ENCODE data around the gene FHIP1B. TPM values are rescaled to one million over a fixed set of nuclear protein-coding genes. Genes with fewer than 3 reads are reported as not detected.
"Not testable (repeated sequence)": the region's sequence is repeated elsewhere in the genome, so short reads cannot be mapped to it uniquely, and the experiment has no call there.

FHIP1B gene
- total RNA-seq, 2 donors from 2014 or later = 16.9 to 25.4 TPM

DNA sequence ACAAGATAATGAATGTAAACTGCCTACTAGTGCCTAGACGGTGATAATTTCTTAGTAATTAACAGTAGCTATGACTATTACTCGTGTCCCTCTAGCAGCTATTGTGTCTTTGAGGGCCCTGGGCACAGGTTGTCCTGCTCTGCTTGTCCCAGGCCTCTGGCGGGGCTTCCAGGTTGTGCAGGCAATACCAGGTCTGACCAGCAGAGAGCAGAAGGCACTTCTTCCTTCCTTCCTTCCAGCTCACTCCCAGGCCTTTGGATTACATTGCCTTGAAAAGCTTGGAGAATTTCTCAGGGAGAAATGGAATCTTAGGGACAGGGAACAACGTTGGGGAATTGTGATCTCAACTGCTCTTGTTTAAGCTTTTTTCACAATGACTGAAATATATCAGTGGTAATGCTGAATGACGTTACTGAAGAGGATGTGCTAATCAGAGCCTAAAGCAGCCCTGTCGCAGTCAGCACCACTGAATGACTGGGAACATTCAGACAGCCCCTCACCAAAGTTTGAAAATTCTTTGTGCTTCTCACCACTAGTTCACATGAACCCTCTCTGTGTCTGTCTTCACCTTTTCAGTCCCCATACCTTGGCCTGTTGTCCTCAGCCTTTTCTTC, 16.8 kb upstream of the FHIP1B start:
- Mint-ChIP-seq H3K4me3 (no peak overlapping the region), H3K27ac (no peak overlapping the region), H3K9me3 (no peaks in the 10 kb centered on the region), H3K36me3 (ENCODE audit: low read depth) (no peaks in the 10 kb centered on the region), H3K27me3 (no peaks in the 10 kb centered on the region), H3K4me1 (no peaks in the 10 kb centered on the region)
- peak; percentile 75 for ATAC-seq (replicated peaks)

DNA sequence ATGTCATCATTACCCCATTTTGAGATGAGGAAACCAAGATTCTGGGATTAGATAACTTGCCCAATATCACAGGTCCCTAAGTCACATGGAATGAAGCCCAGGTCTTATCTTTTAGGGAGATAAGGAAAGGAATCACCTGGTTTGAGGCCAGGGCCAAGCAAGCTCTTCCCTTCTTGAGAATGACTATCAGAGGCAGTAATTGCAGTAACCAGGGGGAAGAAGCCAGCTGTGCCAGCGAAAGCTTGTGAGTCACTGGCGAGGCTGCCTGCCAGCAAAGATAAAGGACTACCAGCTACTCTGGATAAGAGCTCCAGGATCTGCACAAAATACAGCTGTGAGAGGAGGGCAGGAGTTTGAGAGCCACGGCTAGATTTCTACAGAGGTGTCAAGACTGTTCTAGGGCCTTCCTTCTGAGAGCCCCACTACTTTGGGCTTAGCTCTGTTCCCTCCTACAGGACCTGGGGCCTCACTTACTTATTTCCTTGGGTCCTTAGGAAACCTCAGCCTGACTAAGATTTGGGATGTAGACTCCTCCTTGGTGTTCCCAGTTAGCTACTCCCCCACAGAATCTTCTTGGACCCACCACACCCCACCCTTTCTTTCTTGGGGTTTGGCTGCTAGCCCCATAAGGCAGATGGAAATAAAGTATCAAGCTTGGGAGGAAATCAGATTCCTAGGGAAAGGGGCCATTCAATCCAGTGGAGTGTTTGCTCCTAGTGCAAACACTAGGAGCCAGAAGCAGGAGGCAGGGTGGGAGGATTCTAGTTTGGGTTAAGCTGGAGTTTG, 15.5 kb upstream of the FHIP1B start:
- Mint-ChIP-seq H3K9me3 (no peaks in the 10 kb centered on the region), H3K4me3 (no peak overlapping the region), H3K27ac (no peak overlapping the region), H3K27me3 (no peaks in the 10 kb centered on the region), H3K4me1 (no peaks in the 10 kb centered on the region), H3K36me3 (ENCODE audit: low read depth) (no peaks in the 10 kb centered on the region)
- no peak for ATAC-seq (replicated peaks)

DNA sequence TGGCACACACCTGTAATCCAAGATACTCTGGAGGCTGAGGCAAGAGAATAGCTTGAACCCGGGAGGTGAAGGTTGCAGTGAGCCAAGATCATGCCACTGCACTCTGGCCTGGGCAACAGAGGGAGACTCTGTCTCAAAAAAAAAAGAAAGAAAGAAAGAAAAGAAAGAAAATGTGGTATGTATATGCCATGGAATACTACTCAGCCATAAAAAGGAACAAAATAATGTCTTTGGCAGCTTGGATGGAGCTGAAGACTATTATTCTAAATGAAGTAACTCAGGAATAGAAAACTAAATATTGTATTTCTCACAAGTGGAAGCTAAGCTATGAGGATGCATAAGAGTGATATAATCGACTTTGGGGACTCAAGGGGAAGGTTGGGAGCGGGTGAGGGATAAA, 14.5 kb upstream of the FHIP1B start:
- H3K9me3 Mint-ChIP-seq; H3K4me1 Mint-ChIP-seq; H3K27me3 Mint-ChIP-seq; H3K27ac Mint-ChIP-seq; ATAC-seq (replicated peaks); H3K36me3 Mint-ChIP-seq (ENCODE audit: low read depth); H3K4me3 Mint-ChIP-seq: not testable (repeated sequence)

DNA sequence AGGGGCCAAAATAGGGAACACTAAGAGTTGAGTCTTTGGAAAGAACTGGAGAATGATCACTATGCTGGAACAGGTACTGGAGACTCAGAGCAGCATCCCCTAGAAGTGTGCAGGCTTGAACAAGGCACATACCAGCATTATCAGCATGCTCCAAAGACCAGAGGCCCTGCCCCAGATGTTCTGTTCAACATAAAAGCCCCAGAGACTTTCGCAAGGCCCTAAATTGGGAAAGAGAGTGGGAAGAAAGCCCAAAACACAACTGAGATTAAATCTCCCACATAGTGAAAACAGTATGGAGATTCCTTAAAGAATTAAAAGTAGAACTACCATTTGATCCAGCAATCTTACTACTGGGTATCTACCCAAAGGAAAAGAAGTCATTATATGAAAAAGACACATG, 13.8 kb upstream of the FHIP1B start:
- H3K27me3 Mint-ChIP-seq = peaks cover 3% of the 10 kb centered on the region
- ATAC-seq (replicated peaks) = no peak
- no peaks in the 10 kb centered on the region for H3K36me3 Mint-ChIP-seq (ENCODE audit: low read depth)
- H3K4me3 Mint-ChIP-seq = no peak overlapping the region
- H3K4me1 Mint-ChIP-seq = no peaks in the 10 kb centered on the region
- H3K9me3 Mint-ChIP-seq = no peaks in the 10 kb centered on the region
- no peak overlapping the region for H3K27ac Mint-ChIP-seq

DNA sequence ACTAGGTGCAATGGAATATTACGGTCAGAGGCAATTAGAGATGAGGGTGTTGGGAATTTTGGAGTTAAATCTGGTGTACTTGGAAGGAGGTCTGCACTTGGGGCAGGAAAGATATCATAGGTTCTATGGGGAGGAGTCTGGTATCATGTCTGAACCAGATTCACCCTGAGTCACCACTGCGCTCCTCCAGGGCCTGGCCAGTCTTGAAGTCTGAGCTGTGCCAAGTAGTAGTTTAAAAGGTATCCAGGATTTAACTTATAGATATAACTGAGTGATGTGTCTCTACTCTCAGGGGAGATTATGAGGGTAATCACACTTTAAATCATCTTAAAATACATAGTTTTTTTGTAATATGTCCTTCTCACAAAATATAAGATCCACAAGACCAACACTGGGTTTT, 11.1 kb upstream of the FHIP1B start:
- no peak for ATAC-seq (replicated peaks)
- Mint-ChIP-seq H3K27me3 (peaks cover 11% of the 10 kb centered on the region), H3K36me3 (ENCODE audit: low read depth) (no peaks in the 10 kb centered on the region), H3K4me1 (no peaks in the 10 kb centered on the region), H3K4me3 (no peak overlapping the region), H3K9me3 (no peaks in the 10 kb centered on the region), H3K27ac (no peak overlapping the region)

DNA sequence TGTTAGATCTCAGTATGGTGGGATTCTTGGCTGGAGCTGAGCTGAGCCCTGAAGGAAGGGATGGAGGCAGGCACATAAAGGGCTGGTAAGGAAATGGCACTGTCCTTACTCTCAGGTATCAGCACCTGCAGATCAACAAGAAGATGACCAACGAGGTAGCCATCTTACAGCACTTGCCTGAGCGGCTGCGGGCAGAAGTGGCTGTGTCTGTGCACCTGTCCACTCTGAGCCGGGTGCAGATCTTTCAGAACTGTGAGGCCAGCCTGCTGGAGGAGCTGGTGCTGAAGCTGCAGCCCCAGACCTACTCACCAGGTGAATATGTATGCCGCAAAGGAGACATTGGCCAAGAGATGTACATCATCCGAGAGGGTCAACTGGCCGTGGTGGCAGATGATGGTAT, 6.9 kb upstream of the FHIP1B start:
- H3K9me3 Mint-ChIP-seq = no peaks in the 10 kb centered on the region
- H3K27me3 Mint-ChIP-seq = peaks cover 11% of the 10 kb centered on the region
- H3K36me3 Mint-ChIP-seq (ENCODE audit: low read depth) = no peaks in the 10 kb centered on the region
- H3K4me1 Mint-ChIP-seq = no peaks in the 10 kb centered on the region
- no peak for ATAC-seq (replicated peaks)
- H3K27ac Mint-ChIP-seq = no peak overlapping the region
- no peak overlapping the region for H3K4me3 Mint-ChIP-seq

DNA sequence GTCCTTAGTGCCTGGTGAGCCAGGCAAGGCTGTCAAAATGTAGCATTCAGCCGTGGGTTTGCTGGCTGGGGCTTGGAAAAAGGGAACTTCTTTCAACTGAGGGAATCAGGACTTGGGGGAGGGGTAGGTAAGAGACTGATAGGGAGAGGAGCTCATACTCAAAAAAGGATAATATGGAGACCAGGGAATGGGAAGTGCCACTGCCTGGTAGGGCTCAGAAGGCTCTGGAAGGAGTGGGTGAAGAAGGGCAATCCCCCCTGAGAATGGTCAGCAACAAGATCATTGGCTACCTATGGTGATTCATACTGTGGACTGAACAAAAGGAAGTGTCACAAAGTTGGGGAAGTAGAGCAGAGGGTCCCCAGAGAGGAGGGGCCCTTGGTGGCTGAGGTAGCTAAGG, 6.3 kb upstream of the FHIP1B start:
- Mint-ChIP-seq H3K27me3 (peaks cover 11% of the 10 kb centered on the region), H3K4me1 (no peaks in the 10 kb centered on the region), H3K4me3 (no peak overlapping the region), H3K36me3 (ENCODE audit: low read depth) (no peaks in the 10 kb centered on the region), H3K9me3 (no peaks in the 10 kb centered on the region), H3K27ac (no peak overlapping the region)
- ATAC-seq (replicated peaks) = no peak

DNA sequence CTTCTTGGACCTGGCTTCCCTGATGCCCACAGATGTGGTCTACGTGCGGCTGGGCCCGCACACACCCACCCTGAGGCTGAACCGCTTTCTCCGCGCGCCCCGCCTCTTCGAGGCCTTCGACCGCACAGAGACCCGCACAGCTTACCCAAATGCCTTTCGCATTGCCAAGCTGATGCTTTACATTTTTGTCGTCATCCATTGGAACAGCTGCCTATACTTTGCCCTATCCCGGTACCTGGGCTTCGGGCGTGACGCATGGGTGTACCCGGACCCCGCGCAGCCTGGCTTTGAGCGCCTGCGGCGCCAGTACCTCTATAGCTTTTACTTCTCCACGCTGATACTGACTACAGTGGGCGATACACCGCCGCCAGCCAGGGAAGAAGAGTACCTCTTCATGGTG, 5.7 kb upstream of the FHIP1B start:
- no peaks in the 10 kb centered on the region for H3K36me3 Mint-ChIP-seq (ENCODE audit: low read depth)
- no peak overlapping the region for H3K4me3 Mint-ChIP-seq
- ATAC-seq (replicated peaks) = no peak
- peaks cover 11% of the 10 kb centered on the region for H3K27me3 Mint-ChIP-seq
- peaks cover 3% of the 10 kb centered on the region for H3K4me1 Mint-ChIP-seq
- no peaks in the 10 kb centered on the region for H3K9me3 Mint-ChIP-seq
- no peak overlapping the region for H3K27ac Mint-ChIP-seq

DNA sequence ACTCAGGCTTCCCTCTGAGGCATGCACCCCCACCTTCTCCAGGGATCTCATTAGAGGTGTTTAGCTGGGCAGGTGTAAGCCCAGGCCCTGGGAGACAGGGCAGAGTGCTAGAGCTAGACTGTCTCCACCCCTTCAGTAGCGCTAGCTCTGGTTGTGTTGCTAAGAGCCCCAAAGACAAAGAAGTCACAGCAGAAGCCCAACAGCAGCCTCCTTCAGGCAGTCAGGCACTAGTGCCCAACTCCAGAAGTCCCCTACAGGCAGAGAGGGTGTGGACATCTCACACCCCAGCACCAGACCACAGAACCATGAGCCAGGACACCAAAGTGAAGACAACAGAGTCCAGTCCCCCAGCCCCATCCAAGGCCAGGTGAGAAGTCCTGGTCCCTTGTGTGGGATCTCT, 4.5 kb upstream of the FHIP1B start, which contains the start of gene CNGA4:
TSS of gene CNGA4 (plus strand) at position 188 of the 400 bp plus-strand sequence. CDS start at position 306, 118 bp downstream.
- H3K4me3 Mint-ChIP-seq = no peak within 1 kb of the TSS
- H3K27me3 Mint-ChIP-seq = peaks cover 7% of the 10 kb centered on the region
- no peaks in the 10 kb centered on the region for H3K36me3 Mint-ChIP-seq (ENCODE audit: low read depth)
- peaks cover 7% of the 10 kb centered on the region for H3K4me1 Mint-ChIP-seq
- no peak within 1 kb of the TSS for H3K27ac Mint-ChIP-seq
- H3K9me3 Mint-ChIP-seq = no peaks in the 10 kb centered on the region
- ATAC-seq (replicated peaks) = no peak

DNA sequence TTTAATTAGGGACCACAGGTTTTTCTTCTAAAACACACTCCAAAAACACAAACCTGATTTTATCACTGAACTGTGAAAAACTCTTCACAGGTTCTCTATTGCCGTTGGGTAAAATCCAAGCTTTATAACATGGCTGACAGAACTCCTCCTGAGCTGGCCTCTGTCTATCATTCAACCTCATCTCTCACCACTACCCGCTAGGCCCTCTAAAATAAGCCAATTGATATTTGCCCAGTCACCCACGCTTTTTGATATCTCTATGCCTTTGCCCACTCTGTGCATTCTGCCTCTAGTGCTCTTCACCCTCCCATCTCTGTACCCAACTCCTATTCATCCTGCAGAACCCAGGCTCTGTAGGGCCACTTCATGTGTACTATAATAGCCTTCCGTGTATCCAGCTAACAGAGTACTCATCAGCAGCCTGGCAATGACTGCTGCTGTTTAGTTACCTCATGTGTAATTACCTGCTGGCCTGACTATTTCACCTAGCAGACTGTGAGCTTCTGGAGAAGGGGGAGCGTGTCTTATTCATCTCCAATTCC, 3.4 kb upstream of the FHIP1B start:
- no peak overlapping the region for H3K27ac Mint-ChIP-seq
- H3K36me3 Mint-ChIP-seq (ENCODE audit: low read depth) = no peaks in the 10 kb centered on the region
- H3K4me1 Mint-ChIP-seq = peaks cover 13% of the 10 kb centered on the region
- H3K9me3 Mint-ChIP-seq = no peaks in the 10 kb centered on the region
- no peak for ATAC-seq (replicated peaks)
- H3K4me3 Mint-ChIP-seq = no peak overlapping the region
- peaks cover 5% of the 10 kb centered on the region for H3K27me3 Mint-ChIP-seq

DNA sequence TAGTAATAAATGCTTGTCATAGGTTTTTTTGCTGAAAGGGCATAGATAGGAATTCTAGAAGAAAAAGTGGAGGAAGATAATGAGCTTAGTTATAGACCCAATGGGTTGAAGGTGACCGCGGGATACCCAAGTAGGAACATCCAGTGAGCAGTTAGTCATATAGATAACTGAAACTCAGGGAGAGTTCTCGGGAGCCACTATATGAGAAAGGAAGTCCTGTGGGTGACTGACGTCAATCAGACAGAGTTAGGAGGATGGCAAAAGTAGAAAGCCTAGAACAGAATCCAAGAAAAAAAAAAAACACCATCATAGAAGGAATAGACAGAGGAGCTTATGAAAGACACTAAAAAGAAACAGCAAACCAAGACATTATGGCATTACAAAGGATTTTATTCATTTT, 2.8 kb upstream of the FHIP1B start:
- no peak overlapping the region for H3K27ac Mint-ChIP-seq
- ATAC-seq (replicated peaks) = no peak
- H3K27me3 Mint-ChIP-seq = peaks cover 3% of the 10 kb centered on the region
- peaks cover 14% of the 10 kb centered on the region for H3K4me1 Mint-ChIP-seq
- no peaks in the 10 kb centered on the region for H3K36me3 Mint-ChIP-seq (ENCODE audit: low read depth)
- no peak overlapping the region for H3K4me3 Mint-ChIP-seq
- no peaks in the 10 kb centered on the region for H3K9me3 Mint-ChIP-seq

DNA sequence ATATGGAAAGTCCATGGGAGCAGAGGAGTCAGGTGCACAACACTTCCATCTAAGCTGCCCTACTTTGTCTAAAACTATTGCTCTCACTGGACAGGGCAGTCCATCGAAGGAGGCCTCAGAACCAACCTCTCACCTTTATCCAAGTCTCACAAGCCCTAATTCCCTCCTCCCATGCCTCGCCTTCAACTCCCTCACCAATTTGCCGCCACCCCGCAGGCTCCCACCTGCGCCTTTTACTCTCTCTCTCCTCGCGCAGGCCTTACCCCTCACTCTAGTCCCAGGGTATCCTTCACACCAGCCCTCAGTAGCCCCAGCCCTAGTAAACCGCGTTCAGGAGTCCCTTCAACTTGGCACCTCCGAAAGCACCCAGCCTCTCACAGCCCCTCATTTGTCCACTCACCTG, 451 bp downstream of the FHIP1B start:
- peaks cover 5% of the 10 kb centered on the region for H3K36me3 Mint-ChIP-seq (ENCODE audit: low read depth)
- H3K4me1 Mint-ChIP-seq = peaks cover 41% of the 10 kb centered on the region
- H3K27me3 Mint-ChIP-seq = no peaks in the 10 kb centered on the region
- no peaks in the 10 kb centered on the region for H3K9me3 Mint-ChIP-seq
- ATAC-seq (replicated peaks) = no peak
- H3K27ac Mint-ChIP-seq = peak overlapping the region; percentile 89
- peak overlapping the region; percentile 88 for H3K4me3 Mint-ChIP-seq

DNA sequence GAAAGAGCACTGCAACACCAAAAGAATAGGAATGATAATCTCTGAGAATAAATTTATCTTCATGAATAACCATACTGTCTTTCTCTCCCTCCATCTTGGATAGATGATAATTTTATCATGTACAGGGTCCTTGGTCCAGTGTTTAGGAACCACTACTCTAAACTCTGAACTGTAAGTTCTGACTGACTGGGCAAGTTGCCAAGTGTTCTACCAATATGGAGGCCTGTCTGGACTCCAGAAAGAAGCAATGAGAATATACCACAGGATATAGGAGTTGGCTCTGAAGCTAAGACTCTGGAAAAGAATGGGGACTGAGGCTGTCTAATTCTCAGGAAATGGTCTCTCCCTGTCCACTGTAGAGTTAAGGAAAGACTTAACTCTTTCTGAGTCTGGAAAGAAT, 1.5 kb downstream of the FHIP1B start:
- H3K27ac Mint-ChIP-seq = peak overlapping the region; percentile 89
- peak overlapping the region; percentile 88 for H3K4me3 Mint-ChIP-seq
- H3K4me1 Mint-ChIP-seq = peaks cover 43% of the 10 kb centered on the region
- peaks cover 7% of the 10 kb centered on the region for H3K36me3 Mint-ChIP-seq (ENCODE audit: low read depth)
- ATAC-seq (replicated peaks) = no peak
- H3K9me3 Mint-ChIP-seq = no peaks in the 10 kb centered on the region
- H3K27me3 Mint-ChIP-seq = no peaks in the 10 kb centered on the region

DNA sequence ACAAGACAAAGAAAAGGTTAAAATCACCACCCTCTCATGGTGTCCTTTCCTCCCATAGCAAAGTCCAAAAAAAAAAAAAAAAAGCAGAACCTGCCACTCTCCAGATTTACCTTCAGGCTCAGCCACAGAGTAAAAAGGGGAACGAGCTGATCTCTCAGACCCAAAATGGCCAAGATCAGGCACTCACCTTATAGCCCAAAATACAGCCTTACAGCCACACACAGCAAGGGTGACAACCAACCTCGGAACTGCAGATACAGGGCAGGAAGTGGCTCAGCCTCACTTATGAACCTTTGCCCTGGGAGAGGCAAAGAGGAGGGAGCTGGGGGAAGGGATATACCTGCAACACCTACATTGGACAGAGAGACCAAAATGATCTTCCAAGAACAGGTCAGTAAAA, 4.5 kb downstream of the FHIP1B start:
- Mint-ChIP-seq H3K27ac (peak overlapping the region; percentile 53), H3K36me3 (ENCODE audit: low read depth) (peaks cover 21% of the 10 kb centered on the region), H3K27me3 (no peaks in the 10 kb centered on the region), H3K4me3 (no peak overlapping the region), H3K4me1 (peaks cover 46% of the 10 kb centered on the region), H3K9me3 (no peaks in the 10 kb centered on the region)
- ATAC-seq (replicated peaks) = no peak

DNA sequence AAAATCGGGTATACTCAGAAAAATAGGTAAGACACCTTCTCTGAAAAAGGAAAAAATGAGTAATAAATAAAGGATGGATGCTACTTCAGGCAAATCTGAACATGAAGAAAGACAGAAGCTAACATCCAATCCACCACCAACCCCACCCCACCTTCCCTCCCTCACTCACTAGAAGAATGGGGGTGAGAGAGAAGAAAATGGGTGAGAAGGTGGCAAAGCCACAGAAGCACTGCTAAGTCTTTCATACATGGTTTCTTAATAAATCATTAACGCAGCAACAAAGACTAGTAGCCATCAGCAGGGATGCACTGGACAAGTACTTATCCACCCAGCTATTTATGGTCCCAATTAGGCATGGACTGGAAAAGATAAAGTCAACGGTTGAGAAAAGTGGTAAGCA, 5.9 kb downstream of the FHIP1B start:
- no peaks in the 10 kb centered on the region for H3K27me3 Mint-ChIP-seq
- H3K9me3 Mint-ChIP-seq = no peaks in the 10 kb centered on the region
- ATAC-seq (replicated peaks) = no peak
- H3K36me3 Mint-ChIP-seq (ENCODE audit: low read depth) = peaks cover 35% of the 10 kb centered on the region
- peaks cover 42% of the 10 kb centered on the region for H3K4me1 Mint-ChIP-seq
- H3K4me3 Mint-ChIP-seq = no peak overlapping the region
- H3K27ac Mint-ChIP-seq = no peak overlapping the region
